ENCODE data around the gene VPS39. TPM values are rescaled to one million over a fixed set of nuclear protein-coding genes. Genes with fewer than 3 reads are reported as not detected.

Gene VPS39
- total and polyA plus RNA-seq, 9 donors: 30.3 to 61.5 (median 50.2) TPM

GRCh38 chr15:42121682-42122081 is 86.4 kb downstream of the VPS39 start:
- no peaks in the 10 kb centered on the region for H3K27me3 ChIP-seq
- H3K4me1 ChIP-seq (ENCODE audit: insufficient read depth): no peaks in the 10 kb centered on the region
- no peak overlapping the region for H3K4me3 ChIP-seq
- H3K36me3 ChIP-seq: no peaks in the 10 kb centered on the region
- no peaks in the 10 kb centered on the region for H3K9me3 ChIP-seq
- intact Hi-C loops (cut with DNase I): no loop called here
- 21 to 67% (median 31%) methylated on average over 1 to 2 of the region's 2 CpGs for WGBS, 3 donors
- TF ChIP-seq CTCF (IDR thresholded peaks at IDR 0.05): no peak
- TF ChIP-seq EP300 (IDR thresholded peaks at IDR 0.05): no peak
- no peak for TF ChIP-seq POLR2A (IDR thresholded peaks at IDR 0.05)
- H3K27ac ChIP-seq: no peak overlapping the region
- DNase-seq: no peak

GRCh38 chr15:42121021-42121420 is 87.1 kb downstream of the VPS39 start:
- intact Hi-C loops (cut with DNase I): no loop called here
- Histone ChIP-seq H3K36me3 (no peaks in the 10 kb centered on the region), H3K9me3 (no peaks in the 10 kb centered on the region), H3K27ac (no peak overlapping the region), H3K27me3 (no peaks in the 10 kb centered on the region), H3K4me1 (ENCODE audit: insufficient read depth) (no peaks in the 10 kb centered on the region), H3K4me3 (no peak overlapping the region)
- DNase-seq: no peak
- WGBS, 3 donors: 84 to 97% (median 91%) methylated on average over 6 of the region's 6 CpGs
- TF ChIP-seq CTCF (IDR thresholded peaks at IDR 0.05) (no peak), EP300 (IDR thresholded peaks at IDR 0.05) (no peak), POLR2A (IDR thresholded peaks at IDR 0.05) (no peak)

GRCh38 chr15:42120285-42120684 is 87.8 kb downstream of the VPS39 start:
- no peaks in the 10 kb centered on the region for H3K9me3 ChIP-seq
- WGBS, 3 donors: 81 to 91% (median 90%) methylated on average over 1 of the region's 1 CpG
- TF ChIP-seq CTCF (IDR thresholded peaks at IDR 0.05) (no peak), EP300 (IDR thresholded peaks at IDR 0.05) (no peak), POLR2A (IDR thresholded peaks at IDR 0.05) (no peak)
- H3K4me1 ChIP-seq (ENCODE audit: insufficient read depth): no peaks in the 10 kb centered on the region
- no peak overlapping the region for H3K4me3 ChIP-seq
- no peaks in the 10 kb centered on the region for H3K27me3 ChIP-seq
- intact Hi-C loops (cut with DNase I): no loop called here
- no peak for DNase-seq
- H3K27ac ChIP-seq: no peak overlapping the region
- H3K36me3 ChIP-seq: no peaks in the 10 kb centered on the region

DNA sequence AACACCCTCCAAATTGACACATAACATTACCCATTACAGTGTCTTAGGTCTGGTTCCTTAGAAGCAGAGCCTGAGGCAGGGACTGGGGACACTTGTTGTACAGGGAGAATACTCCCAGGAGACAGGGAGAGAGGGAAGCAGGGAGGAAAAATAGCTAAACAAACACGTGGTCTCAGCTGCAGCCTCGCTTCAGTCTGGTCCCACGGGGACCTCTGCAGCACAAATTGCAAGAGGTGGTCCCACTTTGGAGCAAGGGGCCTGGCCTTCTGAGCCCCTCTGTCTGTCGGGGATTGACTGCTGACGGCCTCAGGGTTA is 88.7 kb downstream of the VPS39 start:
- H3K36me3 ChIP-seq: no peaks in the 10 kb centered on the region
- H3K27me3 ChIP-seq: no peaks in the 10 kb centered on the region
- H3K4me3 ChIP-seq: no peak overlapping the region
- no peak for DNase-seq
- H3K9me3 ChIP-seq: no peaks in the 10 kb centered on the region
- 30 to 49% (median 43%) methylated on average over 5 of the region's 5 CpGs for WGBS, 3 donors
- no peak overlapping the region for H3K27ac ChIP-seq
- intact Hi-C loops (cut with DNase I): no loop called here
- TF ChIP-seq POLR2A (IDR thresholded peaks at IDR 0.05) (no peak), CTCF (IDR thresholded peaks at IDR 0.05) (no peak), EP300 (IDR thresholded peaks at IDR 0.05) (no peak)
- H3K4me1 ChIP-seq (ENCODE audit: insufficient read depth): no peaks in the 10 kb centered on the region

Data from ovary (tissue), 9 donors.